Cardiac septum (tissue), 1 donor: Measurements from ENCODE around the gene TRMT10B. TPM values are rescaled to one million over a fixed set of nuclear protein-coding genes. Genes with fewer than 3 reads are reported as not detected.
"Not testable (repeated sequence)": the region's sequence is repeated elsewhere in the genome, so short reads cannot be mapped to it uniquely, and the experiment has no call there.

Source experiments
- DNase-seq: peaks from one replicate; pipeline ENCODE4 v3.0.0-alpha.2; 2020; ENCODE audit warnings: low spot score
- intact Hi-C: fragments of 100-400 bp; cut with DNase I; formaldehyde crosslinking; loops from one replicate; pipeline ENCODE4 v1.14.0; 2022
- total RNA-seq: library from RNA; stranded (reverse); fragmentation: NEBNext Ultra II Directional; extraction: Animal tissue kit (Norgen Biotek cat#: 25700); gene quantifications from one replicate; pipeline ENCODE4 v1.2.1, GENCODE V29; 2021
- donor health status: DM: no; HTN: no; CAD: no.

The TRMT10B gene
- total RNA-seq, 1 donor from 2014 or later: 4.5 TPM

GRCh38 chr9:37790096-37790495, 36.5 kb downstream of the TRMT10B start:
- DNase-seq: no peak
- intact Hi-C loops: no loop called here

- DNase-seq: no peak
- intact Hi-C loops: no loop called here
Measured at GRCh38 chr9:37792122-37792521, 38.5 kb downstream of the TRMT10B start.

GRCh38 chr9:37796232-37796631, 42.6 kb downstream of the TRMT10B start:
- intact Hi-C loops: no loop called here
- DNase-seq: no peak

- no peak for DNase-seq
- intact Hi-C loops: no loop called here
Measured at GRCh38 chr9:37798677-37799076, 45.1 kb downstream of the TRMT10B start.

GRCh38 chr9:37800631-37801286, 47.2 kb downstream of the TRMT10B start, which contains the start of gene DCAF10:
DCAF10 (plus strand) TSS chr9:37800797; CDS start chr9:37800867, 70 bp downstream.
- intact Hi-C loops: loop anchor here (1.0 to 10.0 kb wide), 3 partner anchors 16 to 264 kb away; partner anchors contain the start of genes SHB and TOMM5
- peak; percentile 94 for DNase-seq

- DNase-seq: no peak
- intact Hi-C loops: loop anchor here (5.0 to 10.0 kb wide), 2 partner anchors 209 to 263 kb away; partner anchors contain the start of genes SHB and TOMM5
Measured at GRCh38 chr9:37801287-37801850, 47.8 kb downstream of the TRMT10B start.

- DNase-seq: no peak
- intact Hi-C loops: loop anchor here (5.0 to 10.0 kb wide), 2 partner anchors 210 to 263 kb away; partner anchors contain the start of genes SHB and TOMM5
Measured at GRCh38 chr9:37801959-37802711, 48.5 kb downstream of the TRMT10B start.

DNA sequence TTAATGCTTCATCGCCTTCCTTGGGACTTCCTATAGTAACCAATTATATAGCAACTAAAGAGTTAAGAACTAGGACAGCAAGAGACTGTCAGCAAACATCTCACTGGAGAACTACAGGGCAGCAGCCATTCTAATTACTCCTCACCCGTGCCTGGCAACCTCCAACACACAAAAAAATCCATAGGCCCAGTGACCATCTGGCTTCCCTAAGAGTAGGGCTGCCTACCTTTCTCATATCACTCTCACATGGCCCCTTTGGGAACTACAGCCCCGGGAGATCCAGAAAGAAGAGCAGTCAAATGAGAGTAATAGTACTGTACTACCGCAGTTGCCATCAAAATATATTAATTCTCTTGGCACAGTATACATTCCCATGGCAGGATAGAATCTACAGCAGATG, 52.7 kb downstream of the TRMT10B start:
- intact Hi-C loops: loop anchor here (10.0 kb wide), 1 partner anchor 259 kb away; the partner anchor contains the start of gene SHB
- DNase-seq: no peak

DNA sequence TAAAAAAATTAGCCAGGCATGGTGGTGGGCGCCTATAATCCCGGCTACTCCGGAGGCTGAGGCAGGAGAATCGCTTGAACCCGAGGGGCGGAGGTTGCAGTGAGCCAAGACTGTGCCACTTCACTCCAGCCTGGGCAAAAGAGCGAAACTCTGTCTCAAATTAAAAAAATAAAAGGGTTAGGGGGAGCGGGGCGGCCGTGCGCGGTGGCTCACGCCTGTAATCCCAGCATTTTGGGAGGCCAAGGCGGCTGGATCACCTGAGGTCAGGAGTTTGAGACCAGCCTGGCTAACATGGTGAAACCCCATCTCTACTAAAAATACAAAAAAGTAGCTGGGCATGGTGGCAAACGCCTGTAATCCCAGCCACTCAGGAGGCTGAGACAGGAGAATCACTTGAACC, 56.1 kb downstream of the TRMT10B start:
- intact Hi-C loops: loop anchor here (10.0 kb wide), 1 partner anchor 255 kb away; the partner anchor contains the start of gene SHB
- not testable (repeated sequence) for DNase-seq

GRCh38 chr9:37811906-37812476, 58.4 kb downstream of the TRMT10B start:
- no peak for DNase-seq
- intact Hi-C loops: no loop called here

GRCh38 chr9:37812773-37813379, 59.3 kb downstream of the TRMT10B start:
- DNase-seq: no peak
- intact Hi-C loops: no loop called here

DNA sequence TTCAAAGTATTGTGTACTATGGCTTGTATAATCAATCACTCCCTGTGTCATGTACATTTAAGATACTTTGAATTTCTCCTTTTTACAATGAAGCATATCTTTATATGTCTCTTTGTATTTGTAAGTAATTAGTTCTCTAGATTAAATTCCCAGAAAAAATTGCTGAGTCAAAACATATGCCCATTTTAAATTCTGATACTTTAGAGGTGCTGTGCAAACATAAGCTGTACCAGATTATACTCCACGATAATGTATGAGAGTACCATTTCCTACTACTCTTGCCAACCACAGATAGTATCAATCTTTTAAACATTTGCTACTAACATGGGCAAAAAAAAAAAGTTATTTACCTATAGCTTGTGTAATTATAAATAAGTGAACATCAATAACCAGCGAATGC, 65.2 kb downstream of the TRMT10B start:
- DNase-seq: no peak
- intact Hi-C loops: no loop called here

DNA sequence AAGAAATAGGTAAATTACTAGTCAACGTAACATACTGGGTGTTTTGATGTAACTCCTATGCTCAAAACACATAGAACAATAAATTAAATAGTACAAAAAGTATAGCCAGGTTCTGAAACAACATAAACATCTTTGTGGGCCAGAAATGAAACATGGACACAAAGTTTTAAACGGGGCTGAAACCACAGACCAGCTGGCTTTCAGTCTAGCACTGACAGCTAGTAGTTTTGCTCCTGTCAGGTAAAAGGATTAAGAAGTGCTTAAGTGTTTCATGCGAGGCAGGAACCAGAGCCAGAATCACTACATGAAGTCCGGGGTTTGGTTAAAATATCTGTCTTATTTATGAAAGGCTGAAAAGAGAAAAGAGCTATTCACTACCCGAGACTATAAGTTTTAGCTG, 66.5 kb downstream of the TRMT10B start:
- no peak for DNase-seq
- intact Hi-C loops: no loop called here

- intact Hi-C loops, DNase-seq: not testable (repeated sequence)
Measured at GRCh38 chr9:37825174-37825573, 71.6 kb downstream of the TRMT10B start.

DNA sequence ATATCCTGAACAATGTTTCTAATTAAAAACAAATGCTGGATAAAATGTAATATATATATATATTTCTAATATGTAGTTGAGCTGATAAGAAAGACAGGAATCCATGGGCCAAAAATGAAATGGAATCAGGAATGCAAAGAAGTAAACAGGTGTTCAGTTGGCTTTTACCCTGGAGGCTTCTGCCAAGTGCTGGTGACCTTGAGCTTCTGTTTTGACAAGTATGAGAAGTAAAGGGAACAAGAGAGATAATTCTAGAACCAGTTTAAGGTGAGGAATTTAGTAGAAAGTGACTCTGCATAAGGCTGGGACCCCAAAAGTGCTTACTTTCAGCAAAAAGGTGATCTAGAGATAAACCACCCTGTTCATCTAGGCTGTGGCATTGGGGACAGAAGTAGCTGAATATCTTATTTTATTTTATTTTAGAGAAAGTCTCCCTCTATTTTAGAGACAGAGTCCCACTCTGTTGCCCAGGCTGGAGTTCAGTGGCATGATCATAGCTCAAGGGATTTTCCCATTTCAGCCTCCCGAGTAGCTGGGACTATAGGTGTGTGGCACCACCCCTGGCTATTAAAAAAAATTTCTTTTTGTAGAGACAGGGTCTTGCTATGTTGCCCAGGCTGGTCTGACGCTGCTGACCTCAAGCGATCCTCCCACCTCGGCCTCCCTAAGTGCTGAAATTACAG, 74.0 kb downstream of the TRMT10B start:
- no peak for DNase-seq
- intact Hi-C loops: no loop called here
